ENCODE data around the gene SLC22A25.
"Not testable (repeated sequence)": the region's sequence is repeated elsewhere in the genome, so short reads cannot be mapped to it uniquely, and the experiment has no call there.

DNA sequence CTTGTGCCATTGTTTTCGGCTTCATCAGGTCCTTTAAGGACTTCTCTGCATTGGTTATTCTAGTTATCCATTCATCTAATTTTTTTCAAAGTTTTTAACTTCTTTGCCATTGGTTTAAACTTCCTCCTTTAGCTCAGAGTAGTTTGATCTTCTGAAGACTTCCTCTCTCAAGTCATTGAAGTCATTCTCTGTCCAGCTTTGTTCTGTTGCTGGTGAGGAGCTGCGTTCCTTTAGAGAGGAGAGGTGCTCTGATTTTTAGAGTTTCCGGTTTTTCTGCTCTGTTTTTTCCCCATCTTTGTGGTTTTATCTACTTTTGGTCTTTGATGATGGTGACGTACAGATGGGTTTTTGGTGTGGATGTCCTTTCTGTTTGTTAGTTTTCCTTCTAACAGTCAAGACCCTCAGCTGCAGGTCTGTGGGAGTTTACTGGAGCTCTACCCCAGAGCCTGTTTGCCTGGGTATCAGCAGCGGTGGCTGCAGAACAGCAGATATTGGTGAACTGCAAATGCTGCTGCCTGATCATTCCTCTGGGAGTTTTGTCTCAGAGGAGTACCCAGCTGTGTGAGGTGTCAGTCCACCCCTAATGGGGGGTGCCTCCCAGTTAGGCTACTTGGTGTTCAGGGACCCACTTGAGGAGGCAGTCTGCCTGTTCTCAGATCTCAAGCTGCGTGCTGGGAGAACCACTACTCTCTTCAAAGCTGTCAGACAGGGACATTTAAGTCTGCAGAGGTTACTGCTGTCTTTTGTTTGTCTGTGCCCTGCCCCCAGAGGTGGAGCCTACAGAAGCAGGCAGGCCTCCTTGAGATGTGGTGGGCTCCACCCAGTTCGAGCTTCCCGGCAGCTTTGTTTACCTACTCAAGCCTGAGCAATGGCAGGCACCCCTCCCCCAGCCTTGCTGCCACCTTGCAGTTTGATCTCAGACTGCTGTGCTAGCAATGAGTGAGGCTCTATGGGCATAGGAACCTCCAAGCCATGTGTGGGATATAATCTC lies 7.6 kb downstream of the SLC22A25 start:
- TF ChIP-seq EZH2 (IDR thresholded peaks at IDR 0.05); POLR2AphosphoS5 (IDR thresholded peaks at IDR 0.05; ENCODE audit: borderline replicate concordance, low read depth, low read length): not testable (repeated sequence)
